Measurements from ENCODE around the gene PALS2.

PALS2 gene

DNA sequence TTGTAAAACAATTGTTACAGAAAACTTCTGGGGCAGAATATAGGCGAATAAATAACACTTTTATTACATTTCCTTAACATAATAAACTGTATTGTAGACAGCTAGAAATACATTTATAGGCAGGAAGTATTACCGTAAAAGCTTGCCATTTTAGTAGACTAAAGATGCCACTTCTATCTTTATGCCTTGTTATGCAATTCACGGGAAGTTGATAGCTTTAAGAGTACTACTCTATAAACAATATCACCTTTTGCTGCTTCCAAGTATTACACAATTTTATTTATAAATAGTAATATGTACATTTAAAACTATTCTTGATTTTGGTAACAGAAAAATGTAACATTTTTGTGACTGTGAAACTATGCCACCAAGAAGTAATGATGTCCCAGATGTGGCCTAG is 37.9 kb downstream of the PALS2 start:
- DNase-seq (no peak), ATAC-seq (no peak)
- no peak overlapping the region for H3K27ac Mint-ChIP-seq
- H3K4me3 Mint-ChIP-seq: no peak overlapping the region
- peaks cover 14 to 26% of the 10 kb centered on the region in 2 donors for H3K9me3 Mint-ChIP-seq
- peaks cover 27% of the 10 kb centered on the region for H3K4me1 Mint-ChIP-seq
- H3K27me3 Mint-ChIP-seq: no peaks in the 10 kb centered on the region

DNA sequence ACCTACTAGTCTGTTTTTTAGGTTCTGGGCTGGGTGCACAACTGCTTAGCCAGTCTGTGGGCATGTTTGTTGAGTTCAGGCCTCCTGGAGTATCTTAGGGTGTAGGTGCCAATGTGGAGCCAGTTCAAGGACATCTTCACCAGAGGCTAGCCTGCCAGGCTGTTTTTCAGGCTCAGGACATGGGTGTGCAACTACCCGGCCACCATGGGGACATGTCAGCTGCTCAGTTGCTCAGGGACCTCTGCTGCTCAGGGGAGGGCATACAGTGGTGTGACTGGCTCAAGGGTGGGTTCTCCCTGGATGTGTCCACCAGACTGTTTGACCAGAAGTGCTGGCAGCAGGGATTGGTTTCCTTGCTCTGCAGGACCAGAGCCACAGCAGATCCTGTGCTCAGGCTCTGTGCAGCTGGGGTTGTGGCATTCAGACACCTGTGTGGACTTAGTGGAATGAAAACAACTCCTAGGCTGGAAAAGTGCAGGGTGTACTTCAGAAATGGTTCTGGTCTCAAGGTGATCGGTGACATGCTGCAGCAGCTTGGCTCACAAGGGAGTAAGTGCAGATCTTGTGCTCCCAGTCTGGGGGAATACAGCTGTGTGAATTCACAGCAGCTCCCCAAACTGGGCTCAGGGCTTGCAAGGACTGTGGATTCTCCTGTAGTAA is 44.8 kb downstream of the PALS2 start:
- peaks cover 37 to 42% of the 10 kb centered on the region in 2 donors for H3K9me3 Mint-ChIP-seq
- no peak overlapping the region for H3K4me3 Mint-ChIP-seq
- no peak overlapping the region for H3K27ac Mint-ChIP-seq
- DNase-seq: no peak
- no peaks in the 10 kb centered on the region for H3K27me3 Mint-ChIP-seq
- ATAC-seq: no peak
- peaks cover 13% of the 10 kb centered on the region for H3K4me1 Mint-ChIP-seq

GRCh38 chr7:24619978-24620377 is 46.7 kb downstream of the PALS2 start:
- ATAC-seq (no peak), DNase-seq (no peak)
- Mint-ChIP-seq H3K27ac (no peak overlapping the region), H3K9me3 (peaks cover 30% of the 10 kb centered on the region in 2 donors), H3K27me3 (no peaks in the 10 kb centered on the region), H3K4me3 (no peak overlapping the region), H3K4me1 (peaks cover 15% of the 10 kb centered on the region)

DNA sequence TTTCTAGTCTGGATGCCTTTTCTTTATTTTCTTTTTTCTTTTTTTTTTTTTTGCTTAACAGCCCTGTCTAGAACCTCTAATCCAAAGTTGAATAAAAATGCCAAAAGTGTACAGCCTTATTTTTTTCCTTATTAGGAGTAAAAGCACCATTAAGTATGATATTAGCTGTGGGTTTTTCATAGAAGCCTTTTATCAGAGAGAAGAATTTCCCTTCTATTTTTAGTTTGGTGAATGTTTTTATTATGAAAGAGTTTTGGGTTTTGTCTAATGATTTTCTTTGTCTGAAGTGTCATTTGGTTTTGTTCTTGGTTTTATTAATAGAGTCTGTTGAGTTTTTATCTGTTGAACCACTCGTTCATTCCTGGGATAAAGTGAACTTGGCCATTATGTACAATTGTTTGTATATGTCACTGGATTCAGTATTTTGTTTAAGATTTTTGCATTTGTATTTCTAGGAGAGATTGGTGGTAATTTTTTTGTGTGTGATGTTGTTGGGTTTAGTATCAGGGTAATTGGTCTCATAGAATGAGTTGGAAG is 49.5 kb downstream of the PALS2 start:
- ATAC-seq: no peak

More for the DNA sequence above, 49.5 kb downstream of the PALS2 start:
- no peak overlapping the region for H3K4me3 Mint-ChIP-seq
- H3K27ac Mint-ChIP-seq: peak overlapping the region in 1 of 2 donors; percentile 28
- peaks cover 23 to 32% of the 10 kb centered on the region in 2 donors for H3K9me3 Mint-ChIP-seq
- peaks cover 15% of the 10 kb centered on the region for H3K4me1 Mint-ChIP-seq
- H3K27me3 Mint-ChIP-seq: no peaks in the 10 kb centered on the region
- no peak for DNase-seq

Data from stimulated activated naive CD8-positive, alpha-beta T cell treated with anti-CD3 and anti-CD28 coated beads, Interleukin-15, amount 100 ng/mL, for 72 hours (primary cell).